ENCODE data around the gene ARHGAP15.

- TF ChIP-seq CTCF (conservative IDR thresholded peaks at IDR 0.05) (no peak), EZH2 (IDR thresholded peaks at IDR 0.05; ENCODE audit: low read depth) (no peak)
These were observed 249.8 kb downstream of the ARHGAP15 start for GRCh38 chr2:143378996-143379395.
